ENCODE measurements around the gene NR2F2.
"Not testable (repeated sequence)": the region's sequence is repeated elsewhere in the genome, so short reads cannot be mapped to it uniquely, and the experiment has no call there.

Gene NR2F2

GRCh38 chr15:96374499-96374898 lies 44.0 kb downstream of the NR2F2 start:
- DNase-seq, result no peak

GRCh38 chr15:96379592-96379991 lies 49.1 kb downstream of the NR2F2 start:
- DNase-seq, result not testable (repeated sequence)

- no peak for DNase-seq
Measured at GRCh38 chr15:96381463-96381862, 51.0 kb downstream of the NR2F2 start.

- DNase-seq, result no peak
Measured at GRCh38 chr15:96385195-96385594, 54.7 kb downstream of the NR2F2 start.

- no peak for DNase-seq
Measured at GRCh38 chr15:96388673-96389072, 58.2 kb downstream of the NR2F2 start.
